Left ventricle myocardium inferior (tissue), 1 donor: ENCODE measurements around the gene CA10. TPM values are rescaled to one million over a fixed set of nuclear protein-coding genes. Genes with fewer than 3 reads are reported as not detected.

Source experiments
- DNase-seq: peaks from one replicate; pipeline ENCODE4 v3.0.0-alpha.2; 2020
- H3K27ac ChIP-seq: fragments of 200-600 bp; replicated peaks from 2 replicates; pipeline ENCODE4 v1.8.0; 2021
- H3K27me3 ChIP-seq: fragments of 200-600 bp; 2 replicates; pipeline ENCODE4 v1.8.0; 2021; ENCODE audit warnings: low read depth
- H3K36me3 ChIP-seq: fragments of 200-600 bp; 2 replicates; pipeline ENCODE4 v1.8.0; 2021
- H3K4me1 ChIP-seq: fragments of 200-600 bp; 2 replicates; pipeline ENCODE4 v1.8.0; 2021
- H3K4me3 ChIP-seq: fragments of 200-600 bp; 2 replicates; pipeline ENCODE4 v1.8.0; 2021; ENCODE audit warnings: mild to moderate bottlenecking, moderate library complexity
- H3K9me3 ChIP-seq: fragments of 200-600 bp; replicated peaks from 2 replicates; pipeline ENCODE4 v1.8.0; 2021
- intact Hi-C: fragments of 100-400 bp; cut with micrococcal nuclease; formaldehyde crosslinking; loops from one replicate; pipeline ENCODE4 v1.11.0; 2022
- total RNA-seq: library from RNA; stranded (reverse); fragmentation: NEBNext Ultra II Directional; extraction: Animal tissue kit (Norgen Biotek cat#: 25700); gene quantifications from one replicate; pipeline ENCODE4 v1.2.1, GENCODE V29; 2021
- TF ChIP-seq, protein P1 (sequence below): fragments of 200-600 bp; IDR thresholded peaks from 2 replicates; pipeline ENCODE4 v1.8.0; 2021; ENCODE audit warnings: antibody characterized with exemption, mild to moderate bottlenecking, borderline replicate concordance
- donor health status: DM: no; HTN: yes; CAD: no; lungs with severe emphysema.

Gene CA10
- total RNA-seq, 1 donor from 2014 or later = not detected

GRCh38 chr17:52084176-52084575 lies 74.3 kb downstream of the CA10 start:
- H3K27ac ChIP-seq = no peak overlapping the region
- DNase-seq = no peak
- H3K4me3 ChIP-seq = no peak overlapping the region
- no peaks in the 10 kb centered on the region for H3K9me3 ChIP-seq
- H3K4me1 ChIP-seq = no peaks in the 10 kb centered on the region
- TF ChIP-seq, protein P1, sequence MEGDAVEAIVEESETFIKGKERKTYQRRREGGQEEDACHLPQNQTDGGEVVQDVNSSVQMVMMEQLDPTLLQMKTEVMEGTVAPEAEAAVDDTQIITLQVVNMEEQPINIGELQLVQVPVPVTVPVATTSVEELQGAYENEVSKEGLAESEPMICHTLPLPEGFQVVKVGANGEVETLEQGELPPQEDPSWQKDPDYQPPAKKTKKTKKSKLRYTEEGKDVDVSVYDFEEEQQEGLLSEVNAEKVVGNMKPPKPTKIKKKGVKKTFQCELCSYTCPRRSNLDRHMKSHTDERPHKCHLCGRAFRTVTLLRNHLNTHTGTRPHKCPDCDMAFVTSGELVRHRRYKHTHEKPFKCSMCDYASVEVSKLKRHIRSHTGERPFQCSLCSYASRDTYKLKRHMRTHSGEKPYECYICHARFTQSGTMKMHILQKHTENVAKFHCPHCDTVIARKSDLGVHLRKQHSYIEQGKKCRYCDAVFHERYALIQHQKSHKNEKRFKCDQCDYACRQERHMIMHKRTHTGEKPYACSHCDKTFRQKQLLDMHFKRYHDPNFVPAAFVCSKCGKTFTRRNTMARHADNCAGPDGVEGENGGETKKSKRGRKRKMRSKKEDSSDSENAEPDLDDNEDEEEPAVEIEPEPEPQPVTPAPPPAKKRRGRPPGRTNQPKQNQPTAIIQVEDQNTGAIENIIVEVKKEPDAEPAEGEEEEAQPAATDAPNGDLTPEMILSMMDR = no peak
- intact Hi-C loops = no loop called here
- peaks cover 7% of the 10 kb centered on the region for H3K27me3 ChIP-seq
- H3K36me3 ChIP-seq = no peaks in the 10 kb centered on the region

DNA sequence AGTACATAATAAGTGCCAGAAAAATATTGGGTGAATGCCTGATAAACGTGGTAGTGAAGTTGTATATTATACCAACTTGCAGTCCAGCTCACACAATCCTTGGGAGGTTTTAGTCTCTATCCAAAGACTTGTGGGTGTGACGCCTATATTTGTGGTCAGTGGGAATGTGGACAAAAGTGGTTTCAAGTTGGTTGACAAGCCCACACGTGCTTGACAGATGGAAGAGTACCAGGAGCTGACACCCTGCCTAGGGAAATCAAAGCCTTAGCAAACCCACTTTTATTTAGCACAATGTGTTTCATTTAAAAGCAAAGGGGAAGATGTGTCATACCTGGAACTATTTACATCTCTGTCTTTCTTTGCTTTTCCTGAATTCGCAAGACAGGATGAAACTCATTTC lies 79.0 kb downstream of the CA10 start:
- Histone ChIP-seq H3K27me3 (no peaks in the 10 kb centered on the region), H3K27ac (no peak overlapping the region), H3K4me3 (no peak overlapping the region), H3K9me3 (no peaks in the 10 kb centered on the region), H3K36me3 (no peaks in the 10 kb centered on the region), H3K4me1 (no peaks in the 10 kb centered on the region)
- DNase-seq = no peak
- TF ChIP-seq, protein P1 = no peak
- intact Hi-C loops = no loop called here

DNA sequence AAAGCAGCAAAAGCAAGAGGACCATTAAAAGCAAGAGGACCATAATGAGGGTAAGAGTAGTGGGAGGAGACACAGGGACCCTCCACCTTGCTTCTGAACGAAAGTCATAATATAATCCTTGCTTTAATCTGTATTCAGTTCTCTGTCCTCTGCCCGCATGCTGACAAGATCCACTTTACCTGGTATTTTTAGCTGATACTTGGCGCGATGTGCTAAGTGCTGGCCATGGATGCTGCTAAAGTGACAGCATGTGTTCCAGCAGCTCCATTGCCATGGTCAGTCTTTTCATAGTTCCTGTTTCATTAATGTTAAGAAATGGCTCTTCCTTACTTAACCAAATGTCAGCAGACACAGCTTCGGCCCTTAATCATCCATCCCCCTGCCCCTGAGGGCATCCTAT lies 86.8 kb downstream of the CA10 start:
- no peak overlapping the region for H3K4me3 ChIP-seq
- no peaks in the 10 kb centered on the region for H3K4me1 ChIP-seq
- H3K9me3 ChIP-seq = no peaks in the 10 kb centered on the region
- peaks cover 6% of the 10 kb centered on the region for H3K27me3 ChIP-seq
- intact Hi-C loops = no loop called here
- H3K36me3 ChIP-seq = no peaks in the 10 kb centered on the region
- no peak overlapping the region for H3K27ac ChIP-seq
- TF ChIP-seq, protein P1 = no peak
- no peak for DNase-seq

DNA sequence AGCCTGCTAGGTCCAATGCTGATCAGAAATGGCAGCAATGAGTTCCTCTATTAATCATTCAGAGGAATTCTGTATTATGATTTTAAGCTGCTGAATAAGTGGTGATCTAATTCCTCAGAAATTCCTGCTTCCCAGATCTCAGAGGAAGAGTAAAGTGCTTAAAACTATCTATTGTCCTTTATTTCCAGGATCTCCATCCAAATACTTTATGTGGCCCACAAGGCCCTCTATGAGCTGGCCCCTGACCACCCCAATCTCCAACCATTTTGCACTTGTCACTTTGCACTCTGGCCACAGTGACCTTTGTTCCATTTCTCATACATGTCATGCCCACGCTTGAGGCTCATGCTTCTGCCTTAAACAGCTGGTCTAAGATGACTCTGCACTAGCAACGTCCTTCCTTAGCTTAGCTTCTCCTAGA lies 93.7 kb downstream of the CA10 start:
- intact Hi-C loops = no loop called here

GRCh38 chr17:52049496-52049895 lies 109.0 kb downstream of the CA10 start:
- Histone ChIP-seq H3K4me1 (no peaks in the 10 kb centered on the region), H3K27ac (no peak overlapping the region), H3K36me3 (no peaks in the 10 kb centered on the region), H3K4me3 (no peak overlapping the region), H3K27me3 (no peaks in the 10 kb centered on the region), H3K9me3 (peaks cover 17% of the 10 kb centered on the region)
- intact Hi-C loops = no loop called here
- no peak for DNase-seq
- TF ChIP-seq, protein P1 = no peak

More for the DNA sequence above, 93.7 kb downstream of the CA10 start:
- H3K27ac ChIP-seq = no peak overlapping the region
- H3K9me3 ChIP-seq = no peaks in the 10 kb centered on the region
- TF ChIP-seq, protein P1 = no peak
- H3K4me1 ChIP-seq = no peaks in the 10 kb centered on the region
- H3K36me3 ChIP-seq = no peaks in the 10 kb centered on the region
- no peak overlapping the region for H3K4me3 ChIP-seq
- no peak for DNase-seq
- H3K27me3 ChIP-seq = no peaks in the 10 kb centered on the region

- no peak for DNase-seq
- H3K27me3 ChIP-seq = no peaks in the 10 kb centered on the region
- H3K36me3 ChIP-seq = no peaks in the 10 kb centered on the region
- H3K9me3 ChIP-seq = peaks cover 15% of the 10 kb centered on the region
- no peak overlapping the region for H3K4me3 ChIP-seq
- no peak overlapping the region for H3K27ac ChIP-seq
- H3K4me1 ChIP-seq = no peaks in the 10 kb centered on the region
- TF ChIP-seq, protein P1 = no peak
- intact Hi-C loops = no loop called here
Measured at GRCh38 chr17:52049051-52049450, 109.5 kb downstream of the CA10 start.
